K562 (cell line): ENCODE measurements around the gene GMNN. TPM values are rescaled to one million over a fixed set of nuclear protein-coding genes. Genes with fewer than 3 reads are reported as not detected.

Experiments used
- DIDO1 ChIP-seq: fragments of 450-650 bp; IDR thresholded peaks from 2 replicates; pipeline ENCODE4 v1.6.1; 2016; ENCODE audit warnings: low read depth, missing biosample characterization, missing genetic modification characterization
- GATAD2B ChIP-seq: fragments of 450-650 bp; IDR thresholded peaks from 2 replicates; pipeline ENCODE4 v1.6.1; 2017; ENCODE audit warnings: mild to moderate bottlenecking, borderline replicate concordance
- HDAC1 ChIP-seq, 2 experiments: fragments of 450-650 bp; IDR thresholded peaks; 2 replicates each; pipeline ENCODE4 v1.6.1; 2016 to 2017; ENCODE audit warnings: inconsistent platforms in 1 of 2, mild to moderate bottlenecking in 1 of 2, moderate library complexity in 1 of 2
- MEIS2 ChIP-seq: fragments of 450-650 bp; IDR thresholded peaks from 2 replicates; pipeline ENCODE4 v1.6.1; 2014; ENCODE audit warnings: mild to moderate bottlenecking; ENCODE audit not compliant: partially characterized antibody
- NFIC ChIP-seq: fragments of 450-650 bp; IDR thresholded peaks from 2 replicates; pipeline ENCODE4 v1.6.1; 2017; ENCODE audit warnings: mild to moderate bottlenecking, inconsistent platforms
- NR2C2 ChIP-seq, 2 experiments: fragments of 200-800 bp in 1 of 2; sonication (Bioruptor generic) in 1 of 2; sonication (generic) in 1 of 2; formaldehyde crosslinking in 1 of 2; IDR thresholded peaks; 2 replicates each; pipeline versions ENCODE4 v1.6.1 to v1.8.0; 2016 to 2022; ENCODE audit warnings: mild to moderate bottlenecking in 1 of 2, missing compliant biosample characterization in 1 of 2, missing genetic modification characterization in 1 of 2, missing genetic modification reagents in 1 of 2
- PKNOX1 ChIP-seq: fragments of 450-650 bp; IDR thresholded peaks from 2 replicates; pipeline ENCODE4 v1.6.1; 2016
- PPARD ChIP-seq: fragments of 250-450 bp; sonication (Bioruptor Pico); IDR thresholded peaks from 2 replicates; pipeline ENCODE4 v1.8.0; 2022; ENCODE audit warnings: inconsistent platforms, mild to moderate bottlenecking, moderate library complexity
- polyA plus RNA-seq, 8 experiments: library from polyadenylated mRNA; depleted of rRNA in 4 of 8; stranded (reverse) in 5 of 8; unstranded in 3 of 8; fragments of >200 nt; fragmentation: Nextera tagmentation in 2 of 8; fragmentation: Illumina TruSeq in 1 of 8; extraction: Ambion mirVana in 2 of 8; extraction: Trizol in 1 of 8; gene quantifications; 2 replicates each; pipeline versions ENCODE4 v1.2.1 to v1.2.3, GENCODE V29; 2011 to 2014; ENCODE audit warnings: inconsistent platforms in 1 of 8, missing spikeins in 1 of 8
- total RNA-seq, 7 experiments: library from RNA; depleted of rRNA in 6 of 7; stranded (reverse); fragments of >200 nt in 6 of 7; fragmentation: Illumina TruSeq in 2 of 7; extraction: Trizol in 2 of 7; gene quantifications; 2 replicates each; pipeline versions ENCODE4 v1.2.1 to v1.2.3, GENCODE V29; 2011 to 2021; ENCODE audit warnings: low replicate concordance in 1 of 7
- TF ChIP-seq, protein P1 (sequence below), 2 experiments: IDR thresholded peaks in 1 of 2; conservative IDR thresholded peaks in 1 of 2; 2 replicates each; pipeline ENCODE4 v1.6.1; 2016; ENCODE audit warnings: low read depth in 2 of 2, mild to moderate bottlenecking in 1 of 2, missing compliant biosample characterization in 1 of 2, missing genetic modification characterization in 1 of 2, moderate library complexity in 1 of 2
- TF ChIP-seq, protein P2 (sequence below): fragments of 250-450 bp; sonication (Bioruptor Pico); IDR thresholded peaks from 2 replicates; pipeline ENCODE4 v1.9.0; 2021; ENCODE audit warnings: mild to moderate bottlenecking, inconsistent platforms

Gene GMNN
- total and polyA plus RNA-seq, 9 of the 15 experiments (the other 6 are each of a cell fraction or from before 2014, with no cell fraction given) = 144 to 370 (median 210) TPM

- TF ChIP-seq, protein P1, sequence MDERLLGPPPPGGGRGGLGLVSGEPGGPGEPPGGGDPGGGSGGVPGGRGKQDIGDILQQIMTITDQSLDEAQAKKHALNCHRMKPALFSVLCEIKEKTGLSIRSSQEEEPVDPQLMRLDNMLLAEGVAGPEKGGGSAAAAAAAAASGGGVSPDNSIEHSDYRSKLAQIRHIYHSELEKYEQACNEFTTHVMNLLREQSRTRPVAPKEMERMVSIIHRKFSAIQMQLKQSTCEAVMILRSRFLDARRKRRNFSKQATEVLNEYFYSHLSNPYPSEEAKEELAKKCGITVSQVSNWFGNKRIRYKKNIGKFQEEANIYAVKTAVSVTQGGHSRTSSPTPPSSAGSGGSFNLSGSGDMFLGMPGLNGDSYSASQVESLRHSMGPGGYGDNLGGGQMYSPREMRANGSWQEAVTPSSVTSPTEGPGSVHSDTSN (CRISPR knock-in tag; IDR thresholded peaks at IDR 0.05; ENCODE audit: low read depth) = no peak
- TF ChIP-seq, protein P1 (tag; conservative IDR thresholded peaks at IDR 0.05; ENCODE audit: low read depth) = peak; percentile 70
- TF ChIP-seq PPARD (CRISPR knock-in tag) = no peak
- no peak for TF ChIP-seq GATAD2B
- TF ChIP-seq DIDO1 (tag) = no peak
- peak; percentile 73 for TF ChIP-seq MEIS2
- TF ChIP-seq PKNOX1 = peak; percentile 85
- peak; percentile 81 for TF ChIP-seq NFIC
- TF ChIP-seq, protein P2, sequence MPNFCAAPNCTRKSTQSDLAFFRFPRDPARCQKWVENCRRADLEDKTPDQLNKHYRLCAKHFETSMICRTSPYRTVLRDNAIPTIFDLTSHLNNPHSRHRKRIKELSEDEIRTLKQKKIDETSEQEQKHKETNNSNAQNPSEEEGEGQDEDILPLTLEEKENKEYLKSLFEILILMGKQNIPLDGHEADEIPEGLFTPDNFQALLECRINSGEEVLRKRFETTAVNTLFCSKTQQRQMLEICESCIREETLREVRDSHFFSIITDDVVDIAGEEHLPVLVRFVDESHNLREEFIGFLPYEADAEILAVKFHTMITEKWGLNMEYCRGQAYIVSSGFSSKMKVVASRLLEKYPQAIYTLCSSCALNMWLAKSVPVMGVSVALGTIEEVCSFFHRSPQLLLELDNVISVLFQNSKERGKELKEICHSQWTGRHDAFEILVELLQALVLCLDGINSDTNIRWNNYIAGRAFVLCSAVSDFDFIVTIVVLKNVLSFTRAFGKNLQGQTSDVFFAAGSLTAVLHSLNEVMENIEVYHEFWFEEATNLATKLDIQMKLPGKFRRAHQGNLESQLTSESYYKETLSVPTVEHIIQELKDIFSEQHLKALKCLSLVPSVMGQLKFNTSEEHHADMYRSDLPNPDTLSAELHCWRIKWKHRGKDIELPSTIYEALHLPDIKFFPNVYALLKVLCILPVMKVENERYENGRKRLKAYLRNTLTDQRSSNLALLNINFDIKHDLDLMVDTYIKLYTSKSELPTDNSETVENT (CRISPR knock-in tag) = no peak
- no peak for TF ChIP-seq NR2C2 (CRISPR knock-in tag; IDR thresholded peaks at IDR 0.05)
- peak; percentile 44; the same call in 1 of the 2 replicates for TF ChIP-seq NR2C2 (tag; IDR thresholded peaks at IDR 0.05)
- TF ChIP-seq HDAC1 (IDR thresholded peaks at IDR 0.05) = 0 out of 4 replicates have a peak, but pooled peaks of 1 of the 2 experiments have one; percentile 35
These were observed 24.8 kb downstream of the GMNN start (continued) for GRCh38 chr6:24799541-24799915.
